ENCODE results near the gene LUZP2. TPM values are rescaled to one million over a fixed set of nuclear protein-coding genes. Genes with fewer than 3 reads are reported as not detected.

Gene LUZP2
- total and polyA plus RNA-seq, 2 of the 8 experiments (the other 6 are each of a cell fraction or from before 2014, with no cell fraction given), result 0.79 to 1.5 TPM

GRCh38 chr11:25065746-25066145 is 568.9 kb downstream of the LUZP2 start:
- no peak overlapping the region for H2BK120ac ChIP-seq (replicated peaks; ENCODE audit: low read depth, low read length)
- H3K4me1 ChIP-seq (replicated peaks in 1 of 4; ENCODE audit: control insufficient read depth in 3 of 4, insufficient read depth in 4 of 4, low read length in 3 of 4), result no peaks in the 10 kb centered on the region
- H3K36me3 ChIP-seq (ENCODE audit: control insufficient read depth in 2 of 4, insufficient read depth in 4 of 4, low read length in 3 of 4), result no peaks in the 10 kb centered on the region
- H2BK15ac ChIP-seq (ENCODE audit: low read length), result no peak overlapping the region
- no peak overlapping the region for H3K56ac ChIP-seq (replicated peaks; ENCODE audit: insufficient read length, low read depth, low read length)
- H3K9me3 ChIP-seq (ENCODE audit: insufficient read depth in 2 of 2, low read depth in 1 of 2, low read length in 1 of 2), result no peaks in the 10 kb centered on the region
- H2AK5ac ChIP-seq (ENCODE audit: low read depth, low read length), result no peak overlapping the region
- WGBS, 2 experiments (ENCODE audit: extremely low coverage in 1 of 2, insufficient coverage in 1 of 2, insufficient read length in 1 of 2, insufficient replicate concordance in 2 of 2, low coverage in 1 of 2, low lambda C conversion rate in 2 of 2, missing lambda C conversion rate in 1 of 2), result 100% methylated on average over 1 of the region's 1 CpG; no CpG with 5 or more reads in 1 of the 2 experiments
- H4K8ac ChIP-seq (ENCODE audit: extremely low read depth, insufficient read depth, low read length), result no peak overlapping the region
- no peaks in the 10 kb centered on the region for H4K20me1 ChIP-seq (replicated peaks in 1 of 2; ENCODE audit: control insufficient read depth in 1 of 2, insufficient read depth in 2 of 2, low read length in 2 of 2)
- H3K23ac ChIP-seq (ENCODE audit: insufficient read length), result no peak overlapping the region
- no peaks in the 10 kb centered on the region for H3K79me1 ChIP-seq (ENCODE audit: low read depth, low read length)
- no peak overlapping the region for H4K91ac ChIP-seq (replicated peaks; ENCODE audit: insufficient read length, low read length)
- H3K23me2 ChIP-seq (ENCODE audit: low read depth, low read length), result no peaks in the 10 kb centered on the region; the same call in 1 of the 2 replicates
- FAIRE-seq, result no peak
- no peak overlapping the region for H3K4me3 ChIP-seq (ENCODE audit: extremely low read depth in 1 of 4, insufficient read depth in 2 of 4, low read depth in 3 of 4, low read length in 4 of 4)
- no peak overlapping the region for H3K4ac ChIP-seq (replicated peaks; ENCODE audit: insufficient read length, low read depth, low read length)
- no peak overlapping the region for H2AFZ ChIP-seq (ENCODE audit: low read length)
- no peak overlapping the region for H4K5ac ChIP-seq (ENCODE audit: insufficient read length, low read depth, low read length)
- ChIA-PET CTCF (ENCODE audit: partially characterized antibody) (no interaction called here), POLR2A (ENCODE audit: partially characterized antibody) (no interaction called here)
- no peak overlapping the region for H2BK12ac ChIP-seq (ENCODE audit: low read depth, low read length)
- no peak overlapping the region for H3K14ac ChIP-seq (ENCODE audit: insufficient read length)
- no peak overlapping the region for H3K9ac ChIP-seq (replicated peaks in 1 of 4; ENCODE audit: extremely low read depth in 1 of 4, low read depth in 3 of 4, low read length in 3 of 4)
- no peaks in the 10 kb centered on the region for H3K79me2 ChIP-seq (ENCODE audit: control insufficient read depth in 1 of 2, insufficient read depth in 2 of 2, low read length in 2 of 2)
- no peak overlapping the region for H3K4me2 ChIP-seq (ENCODE audit: insufficient read depth in 1 of 2, low read depth in 2 of 2, low read length in 2 of 2)
- H3K27me3 ChIP-seq (replicated peaks in 1 of 4; ENCODE audit: control insufficient read depth in 3 of 4, extremely low read depth in 1 of 4, insufficient read depth in 3 of 4, low read length in 3 of 4), result peaks cover 0 to 1% (median 0%) of the 10 kb centered on the region in 4 experiments; a peak in 1 of 7 replicates
- no peak overlapping the region for H2BK5ac ChIP-seq (ENCODE audit: low read depth, low read length)
- DNase-seq (ENCODE audit: low read depth in 1 of 2, low spot score in 2 of 2), result no peak
- H3K27ac ChIP-seq (ENCODE audit: low read depth, low read length), result no peak overlapping the region
- no peak overlapping the region for H2BK20ac ChIP-seq (ENCODE audit: low read length)
- H3K18ac ChIP-seq (ENCODE audit: extremely low read depth, low read length), result no peak overlapping the region
- TF ChIP-seq BRCA1 (IDR thresholded peaks at IDR 0.05; ENCODE audit: low read depth, low read length) (no peak), NANOG (IDR thresholded peaks at IDR 0.05; ENCODE audit: insufficient read depth, low read depth, low read length, poor library complexity, severe bottlenecking) (no peak), RNF2 (IDR thresholded peaks at IDR 0.05; ENCODE audit: borderline replicate concordance, low read depth, low read length, missing control alignments, poor library complexity, severe bottlenecking) (no peak), SAP30 (IDR thresholded peaks at IDR 0.05; ENCODE audit: insufficient read depth, insufficient replicate concordance, low read length) (no peak), CHD1 (IDR thresholded peaks at IDR 0.05; ENCODE audit: low read depth, low read length) (no peak), PHF8 (conservative IDR thresholded peaks at IDR 0.05; ENCODE audit: low read depth, low read length) (no peak), POU5F1 (IDR thresholded peaks at IDR 0.05; ENCODE audit: low read depth, low read length) (no peak), MAX (IDR thresholded peaks at IDR 0.05) (no peak), GABPA (IDR thresholded peaks at IDR 0.05; ENCODE audit: borderline replicate concordance, insufficient read depth, low read length) (no peak), E2F6 (IDR thresholded peaks at IDR 0.05) (no peak), KDM4A (IDR thresholded peaks at IDR 0.05; ENCODE audit: low read depth, low read length, severe bottlenecking) (no peak), JUN (IDR thresholded peaks at IDR 0.05; ENCODE audit: low read depth, low read length) (no peak), EZH2 (IDR thresholded peaks at IDR 0.05; ENCODE audit: low read depth, low read length, severe bottlenecking) (no peak)

Measured in H1 (cell line).